SK-N-MC (cell line): ENCODE data around the gene SBNO2.

Experiments
- EZH2 ChIP-seq: fragments of 200-600 bp; sonication (generic); IDR thresholded peaks from one replicate; pipeline ENCODE4 v1.6.1; 2017; ENCODE audit warnings: antibody characterized with exemption
- FOXP2 ChIP-seq: optimal IDR thresholded peaks from 2 replicates; pipeline ENCODE3; 2011; ENCODE audit warnings: mild to moderate bottlenecking, moderate library complexity; ENCODE audit not compliant: insufficient read depth; ENCODE audit errors: extremely low read length, control extremely low read depth
- POLR2AphosphoS5 ChIP-seq: IDR thresholded peaks from 2 replicates; pipeline ENCODE4 v1.6.1; 2012; ENCODE audit warnings: mild to moderate bottlenecking, low read depth, low read length, borderline replicate concordance

DNA sequence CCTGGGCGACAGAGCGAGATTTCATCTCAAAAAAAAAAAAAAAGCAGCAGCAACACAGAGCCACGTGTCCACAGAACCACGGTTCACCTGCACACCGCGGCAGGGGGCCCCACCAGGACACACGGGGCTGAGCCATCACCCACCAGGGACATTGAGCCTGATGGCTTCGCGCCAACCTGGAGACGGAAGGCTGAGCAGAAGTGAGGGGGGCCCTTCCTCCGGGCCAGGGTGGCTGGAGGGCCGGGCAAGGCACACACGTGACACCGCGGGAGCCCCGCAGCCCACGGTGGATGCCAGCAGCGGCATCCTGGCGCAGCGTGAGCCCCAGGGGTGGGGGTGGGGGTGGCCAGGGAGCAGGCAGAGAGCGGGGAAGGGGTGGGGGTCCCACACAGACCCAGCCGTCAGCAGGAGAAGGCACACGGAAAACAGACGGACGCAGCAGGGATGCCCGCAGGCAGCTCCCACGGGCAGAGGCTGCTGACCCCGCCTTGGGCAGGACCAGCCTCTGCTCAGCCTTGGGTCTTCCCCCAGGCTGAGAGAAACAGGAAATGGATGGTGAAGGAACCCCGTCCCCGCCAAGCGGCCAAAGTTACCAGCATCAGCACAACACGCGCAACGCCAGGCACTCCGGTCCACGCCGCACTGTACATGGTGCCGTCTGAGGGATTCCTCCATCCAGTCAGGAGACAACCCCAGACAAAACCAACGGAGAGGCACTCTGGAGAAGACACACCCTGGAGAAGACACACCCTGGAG, 33.6 kb downstream of the SBNO2 start:
- TF ChIP-seq EZH2 (no peak), POLR2AphosphoS5 (no peak), FOXP2 (no peak)
